ENCODE measurements around the gene ABCA13.

Gene ABCA13

GRCh38 chr7:48360574-48360973 lies 189.3 kb downstream of the ABCA13 start:
- DNase-seq (ENCODE audit: extremely low spot score), result no peak
- CTCF ChIA-PET, result no interaction called here
- TF ChIP-seq FOXK2 (IDR thresholded peaks at IDR 0.05) (no peak), ELF4 (IDR thresholded peaks at IDR 0.05) (no peak), PKNOX1 (IDR thresholded peaks at IDR 0.05) (no peak), SP1 (IDR thresholded peaks at IDR 0.05) (no peak), CTBP1 (IDR thresholded peaks at IDR 0.05; ENCODE audit: borderline replicate concordance) (no peak), ZNF384 (IDR thresholded peaks at IDR 0.05) (no peak), L3MBTL2 (conservative IDR thresholded peaks at IDR 0.05) (no peak), FOXA1 (IDR thresholded peaks at IDR 0.05) (no peak)
- POLR2A ChIA-PET, result no interaction called here

- CTCF ChIA-PET, result interaction anchor here (0.5 kb wide), 1 partner anchor 162 kb away, joined by 3 read pairs; no protein-coding TSS in a partner anchor
- no peak for DNase-seq (ENCODE audit: extremely low spot score)
- POLR2A ChIA-PET, result no interaction called here
- no peak for TF ChIP-seq BHLHE40 (IDR thresholded peaks at IDR 0.05; ENCODE audit: borderline replicate concordance)
These were observed 191.9 kb downstream of the ABCA13 start for GRCh38 chr7:48363174-48363573.

DNA sequence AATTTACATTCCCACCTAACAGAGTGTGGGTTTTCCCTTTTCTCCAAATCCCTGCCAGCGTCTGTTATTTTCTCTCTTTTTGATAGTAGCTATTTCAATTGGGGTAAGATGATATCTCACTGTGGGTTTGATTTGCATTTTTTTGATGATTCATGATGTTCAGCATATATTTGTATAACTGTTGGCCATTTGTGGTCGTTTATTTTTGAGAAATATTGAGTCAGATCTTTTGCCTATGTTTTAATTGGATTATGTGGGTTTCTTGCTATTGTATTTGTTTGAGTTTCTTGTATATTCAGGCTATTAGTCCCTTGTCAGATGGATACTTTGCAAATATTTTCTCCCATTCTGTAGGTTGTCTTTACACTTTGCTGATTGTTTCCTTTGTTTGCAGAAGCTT lies 193.8 kb downstream of the ABCA13 start:
- ChIA-PET POLR2A (no interaction called here), CTCF (no interaction called here)
- TF ChIP-seq FOXM1 (IDR thresholded peaks at IDR 0.05; ENCODE audit: borderline replicate concordance) (no peak), ZNF384 (IDR thresholded peaks at IDR 0.05) (no peak)
- no peak for DNase-seq (ENCODE audit: extremely low spot score)

DNA sequence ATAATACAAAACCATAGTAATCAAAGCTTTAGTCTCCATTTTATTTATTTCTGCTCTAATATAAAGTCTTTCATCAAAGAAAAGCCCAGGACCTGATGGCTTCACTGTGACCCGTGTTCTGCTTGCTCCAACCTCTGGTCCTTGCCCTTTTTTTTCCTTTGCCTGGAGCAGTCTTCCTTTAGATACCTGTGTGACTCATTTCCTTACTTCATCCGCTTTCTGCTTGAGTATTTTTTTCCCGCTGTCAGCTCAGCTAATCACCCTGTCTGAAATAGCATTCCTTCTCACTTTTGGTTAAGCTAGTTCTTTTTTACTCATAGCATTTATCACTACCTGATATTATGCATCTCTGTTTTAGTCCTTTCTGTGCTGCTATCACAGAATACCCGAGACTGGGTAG lies 194.8 kb downstream of the ABCA13 start:
- POLR2A ChIA-PET, result no interaction called here
- TF ChIP-seq FOXA1 (IDR thresholded peaks at IDR 0.05) (no peak), FOXM1 (IDR thresholded peaks at IDR 0.05; ENCODE audit: borderline replicate concordance) (no peak), PKNOX1 (IDR thresholded peaks at IDR 0.05) (no peak)
- DNase-seq (ENCODE audit: extremely low spot score), result no peak
- CTCF ChIA-PET, result no interaction called here

- DNase-seq (ENCODE audit: extremely low spot score), result no peak
- CTCF ChIA-PET, result no interaction called here
- no peak for TF ChIP-seq FOXA1 (IDR thresholded peaks at IDR 0.05)
- POLR2A ChIA-PET, result no interaction called here
These were observed 205.0 kb downstream of the ABCA13 start for GRCh38 chr7:48376263-48376662.

- DNase-seq (ENCODE audit: extremely low spot score), result no peak
- TF ChIP-seq PKNOX1 (IDR thresholded peaks at IDR 0.05) (no peak), TARDBP (IDR thresholded peaks at IDR 0.05) (no peak), NFRKB (IDR thresholded peaks at IDR 0.05) (no peak), SP1 (IDR thresholded peaks at IDR 0.05) (no peak), FOXK2 (IDR thresholded peaks at IDR 0.05) (no peak), SUZ12 (IDR thresholded peaks at IDR 0.05) (no peak), L3MBTL2 (conservative IDR thresholded peaks at IDR 0.05) (no peak), ELF4 (IDR thresholded peaks at IDR 0.05) (no peak), BHLHE40 (IDR thresholded peaks at IDR 0.05; ENCODE audit: borderline replicate concordance) (no peak), LEF1 (IDR thresholded peaks at IDR 0.05; ENCODE audit: borderline replicate concordance) (no peak), CTBP1 (IDR thresholded peaks at IDR 0.05; ENCODE audit: borderline replicate concordance) (no peak), ZNF384 (IDR thresholded peaks at IDR 0.05) (no peak), FOXA1 (IDR thresholded peaks at IDR 0.05) (no peak), ARNT (IDR thresholded peaks at IDR 0.05) (no peak), HDGF (IDR thresholded peaks at IDR 0.05; ENCODE audit: borderline replicate concordance) (no peak), FOXM1 (IDR thresholded peaks at IDR 0.05; ENCODE audit: borderline replicate concordance) (no peak)
- POLR2A ChIA-PET, result no interaction called here
- CTCF ChIA-PET, result no interaction called here
These were observed 209.7 kb downstream of the ABCA13 start for GRCh38 chr7:48380921-48381320.

DNA sequence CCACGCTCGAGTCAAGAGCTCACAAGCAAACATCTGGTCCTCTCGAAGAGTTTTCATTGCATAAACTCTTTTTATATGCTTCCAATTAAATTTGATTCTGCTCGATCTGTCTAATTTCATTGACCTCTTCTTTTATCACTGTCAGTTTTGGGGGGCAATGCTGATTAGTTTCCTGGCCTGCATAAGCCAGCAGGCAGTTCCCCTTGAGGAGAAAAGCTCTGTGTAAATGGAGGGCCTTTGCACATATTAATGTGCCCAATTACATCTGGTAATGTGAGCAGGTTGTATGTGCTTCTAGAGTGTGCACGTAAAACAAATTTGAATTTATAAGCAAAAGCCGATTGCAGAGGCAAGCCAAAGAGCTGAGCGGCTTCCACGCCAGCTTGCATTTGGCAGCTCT lies 210.3 kb downstream of the ABCA13 start:
- no peak for DNase-seq (ENCODE audit: extremely low spot score)
- CTCF ChIA-PET, result no interaction called here
- POLR2A ChIA-PET, result no interaction called here

More for the DNA sequence above, 210.3 kb downstream of the ABCA13 start:
- TF ChIP-seq SP1 (IDR thresholded peaks at IDR 0.05) (no peak), LEF1 (IDR thresholded peaks at IDR 0.05; ENCODE audit: borderline replicate concordance) (no peak), CTBP1 (IDR thresholded peaks at IDR 0.05; ENCODE audit: borderline replicate concordance) (no peak), L3MBTL2 (conservative IDR thresholded peaks at IDR 0.05) (no peak), SUZ12 (IDR thresholded peaks at IDR 0.05) (no peak), ARNT (IDR thresholded peaks at IDR 0.05) (no peak), NFRKB (IDR thresholded peaks at IDR 0.05) (no peak), ZNF384 (IDR thresholded peaks at IDR 0.05) (no peak), FOXK2 (IDR thresholded peaks at IDR 0.05) (no peak), BHLHE40 (IDR thresholded peaks at IDR 0.05; ENCODE audit: borderline replicate concordance) (no peak), ELF4 (IDR thresholded peaks at IDR 0.05) (no peak), FOXM1 (IDR thresholded peaks at IDR 0.05; ENCODE audit: borderline replicate concordance) (no peak), TARDBP (IDR thresholded peaks at IDR 0.05) (no peak), PKNOX1 (IDR thresholded peaks at IDR 0.05) (no peak), HDGF (IDR thresholded peaks at IDR 0.05; ENCODE audit: borderline replicate concordance) (no peak), FOXA1 (IDR thresholded peaks at IDR 0.05) (no peak)
